T-helper 17 cell (primary cell): ENCODE measurements around the gene TCEAL5. TPM values are rescaled to one million over a fixed set of nuclear protein-coding genes. Genes with fewer than 3 reads are reported as not detected.
"Not testable (repeated sequence)": the region's sequence is repeated elsewhere in the genome, so short reads cannot be mapped to it uniquely, and the experiment has no call there.

Experiments
- ATAC-seq: fragments of 150-1000 bp; cut with Tn5 transposase; 2 replicates; pipeline ENCODE4 v1.10.0; 2021; ENCODE audit warnings: mild to moderate bottlenecking, moderate library complexity
- DNase-seq, 3 donors: peaks; one replicate each; pipeline versions ENCODE4 v3.0.0 to v3.0.0-alpha.2; 2020 to 2021
- H3K9me3 ChIP-seq: one replicate; pipeline ENCODE4 v1.7.0; 2013; ENCODE audit warnings: low read length, mild to moderate bottlenecking; ENCODE audit not compliant: control insufficient read depth, poor library complexity, severe bottlenecking
- H3K27ac Mint-ChIP-seq: one replicate; pipeline ENCODE4 v1.8.0; 2022; ENCODE audit warnings: mild to moderate bottlenecking, moderate library complexity, mixed read lengths
- H3K27me3 Mint-ChIP-seq: one replicate; pipeline ENCODE4 v1.8.0; 2022; ENCODE audit warnings: mixed read lengths
- H3K36me3 Mint-ChIP-seq: one replicate; pipeline ENCODE4 v1.8.0; 2022; ENCODE audit warnings: low read depth, mixed read lengths
- H3K4me1 Mint-ChIP-seq: one replicate; pipeline ENCODE4 v1.8.0; 2022; ENCODE audit warnings: mild to moderate bottlenecking, mixed read lengths
- H3K4me3 Mint-ChIP-seq: one replicate; pipeline ENCODE4 v1.8.0; 2022; ENCODE audit warnings: mild to moderate bottlenecking, moderate library complexity, mixed read lengths
- total RNA-seq, 4 donors: library from RNA in 2 of 4; stranded (reverse) in 2 of 4; gene quantifications; one replicate each; pipeline ENCODE4 v1.2.3 and lab custom pipeline; 2022 to 2026

The TCEAL5 gene
- not detected for total RNA-seq
- 0 reads per million in 2 donors for total RNA-seq (lab: John Stamatoyannopoulos, UW)

GRCh38 chrX:103276581-103277002, at the start of gene TCEAL5:
Gene TCEAL5, minus strand, starts transcription at chrX:103276750. Its CDS starts 2,187 bp downstream, at chrX:103274563.
- peaks cover 5% of the 10 kb centered on the region for H3K4me1 Mint-ChIP-seq
- no peak within 1 kb of the TSS for H3K27ac Mint-ChIP-seq
- no peaks in the 10 kb centered on the region for H3K9me3 ChIP-seq
- DNase-seq, result no peak
- no peak for ATAC-seq
- H3K4me3 Mint-ChIP-seq, result peak within 1 kb of the TSS; percentile 73
- peaks cover 59% of the 10 kb centered on the region for H3K27me3 Mint-ChIP-seq
- peaks cover 5% of the 10 kb centered on the region for H3K36me3 Mint-ChIP-seq

GRCh38 chrX:103311399-103311780, 34.8 kb upstream of the TCEAL5 start:
- H3K27me3 Mint-ChIP-seq, result no peaks in the 10 kb centered on the region
- H3K9me3 ChIP-seq, result no peaks in the 10 kb centered on the region
- H3K36me3 Mint-ChIP-seq, result no peaks in the 10 kb centered on the region
- ATAC-seq, result no peak
- H3K4me1 Mint-ChIP-seq, result no peaks in the 10 kb centered on the region
- peak overlapping the region; percentile 67 for H3K27ac Mint-ChIP-seq
- DNase-seq, result no peak
- peak overlapping the region; percentile 81 for H3K4me3 Mint-ChIP-seq

GRCh38 chrX:103310555-103311398, 34.2 kb upstream of the TCEAL5 start, which contains the start of gene BEX2:
Gene BEX2, minus strand, starts transcription at chrX:103310990. Its CDS starts 1,014 bp downstream, at chrX:103309976.
- ATAC-seq, result peak; percentile 100
- H3K4me1 Mint-ChIP-seq, result no peaks in the 10 kb centered on the region

GRCh38 chrX:103309860-103310554, 33.5 kb upstream of the TCEAL5 start:
- Mint-ChIP-seq H3K27ac (no peak overlapping the region), H3K4me3 (peak overlapping the region; percentile 81), H3K36me3 (no peaks in the 10 kb centered on the region), H3K4me1 (no peaks in the 10 kb centered on the region), H3K27me3 (no peaks in the 10 kb centered on the region)
- DNase-seq, result no peak
- ATAC-seq, result no peak
- no peaks in the 10 kb centered on the region for H3K9me3 ChIP-seq

More at GRCh38 chrX:103310555-103311398, 34.2 kb upstream of the TCEAL5 start, which contains the start of gene BEX2:
- no peaks in the 10 kb centered on the region for H3K9me3 ChIP-seq
- DNase-seq, result peak; percentile 69 to 76 (median 70)
- H3K36me3 Mint-ChIP-seq, result no peaks in the 10 kb centered on the region
- H3K27ac Mint-ChIP-seq, result peak within 1 kb of the TSS; percentile 67
- H3K27me3 Mint-ChIP-seq, result no peaks in the 10 kb centered on the region
- H3K4me3 Mint-ChIP-seq, result peak within 1 kb of the TSS; percentile 81

GRCh38 chrX:103305666-103306065, 29.1 kb upstream of the TCEAL5 start:
- H3K4me1 Mint-ChIP-seq, H3K27me3 Mint-ChIP-seq, ATAC-seq, H3K36me3 Mint-ChIP-seq, H3K27ac Mint-ChIP-seq, DNase-seq, H3K4me3 Mint-ChIP-seq, H3K9me3 ChIP-seq: not testable (repeated sequence)

GRCh38 chrX:103304705-103305104, 28.2 kb upstream of the TCEAL5 start:
- ATAC-seq (no peak), DNase-seq (no peak)
- no peak overlapping the region for H3K4me3 Mint-ChIP-seq
- H3K27me3 Mint-ChIP-seq, result no peaks in the 10 kb centered on the region
- no peak overlapping the region for H3K27ac Mint-ChIP-seq
- no peaks in the 10 kb centered on the region for H3K9me3 ChIP-seq
- no peaks in the 10 kb centered on the region for H3K36me3 Mint-ChIP-seq
- H3K4me1 Mint-ChIP-seq, result no peaks in the 10 kb centered on the region

- H3K27me3 Mint-ChIP-seq, result no peaks in the 10 kb centered on the region
- H3K4me3 Mint-ChIP-seq, result no peak overlapping the region
- H3K27ac Mint-ChIP-seq, result no peak overlapping the region
- DNase-seq, result no peak
- no peak for ATAC-seq
- no peaks in the 10 kb centered on the region for H3K36me3 Mint-ChIP-seq
- H3K4me1 Mint-ChIP-seq, result no peaks in the 10 kb centered on the region
- H3K9me3 ChIP-seq, result no peaks in the 10 kb centered on the region
Observed at GRCh38 chrX:103293118-103293517, 16.6 kb upstream of the TCEAL5 start.

- no peak for DNase-seq
- peaks cover 51% of the 10 kb centered on the region for H3K27me3 Mint-ChIP-seq
- H3K4me3 Mint-ChIP-seq, result no peak overlapping the region
- H3K9me3 ChIP-seq, result no peaks in the 10 kb centered on the region
- ATAC-seq, result no peak
- no peak overlapping the region for H3K27ac Mint-ChIP-seq
- H3K4me1 Mint-ChIP-seq, result peaks cover 3% of the 10 kb centered on the region
- H3K36me3 Mint-ChIP-seq, result peaks cover 4% of the 10 kb centered on the region
Observed at GRCh38 chrX:103279624-103280023, 3.1 kb upstream of the TCEAL5 start.

- no peaks in the 10 kb centered on the region for H3K9me3 ChIP-seq
- peaks cover 64% of the 10 kb centered on the region for H3K27me3 Mint-ChIP-seq
- H3K36me3 Mint-ChIP-seq, result peaks cover 5% of the 10 kb centered on the region
- peaks cover 5% of the 10 kb centered on the region for H3K4me1 Mint-ChIP-seq
- ATAC-seq, result no peak
- no peak overlapping the region for H3K27ac Mint-ChIP-seq
- H3K4me3 Mint-ChIP-seq, result no peak overlapping the region
- no peak for DNase-seq
Observed at GRCh38 chrX:103275947-103276567, 493 bp downstream of the TCEAL5 start.

GRCh38 chrX:103274284-103274683, 2.3 kb downstream of the TCEAL5 start:
- Mint-ChIP-seq H3K36me3 (peaks cover 5% of the 10 kb centered on the region), H3K27ac (no peak overlapping the region), H3K27me3 (peaks cover 57% of the 10 kb centered on the region), H3K4me1 (peaks cover 5% of the 10 kb centered on the region), H3K4me3 (no peak overlapping the region)
- H3K9me3 ChIP-seq, result no peaks in the 10 kb centered on the region
- no peak for ATAC-seq
- DNase-seq, result no peak

- no peak overlapping the region for H3K4me3 Mint-ChIP-seq
Observed at GRCh38 chrX:103258275-103258674, 18.3 kb downstream of the TCEAL5 start.

GRCh38 chrX:103256651-103257050, 19.9 kb downstream of the TCEAL5 start:
- peaks cover 17% of the 10 kb centered on the region for H3K4me1 Mint-ChIP-seq
- no peak overlapping the region for H3K4me3 Mint-ChIP-seq
- H3K27ac Mint-ChIP-seq, result no peak overlapping the region

More at GRCh38 chrX:103258275-103258674, 18.3 kb downstream of the TCEAL5 start:
- Mint-ChIP-seq H3K36me3 (no peaks in the 10 kb centered on the region), H3K27ac (no peak overlapping the region), H3K27me3 (peaks cover 1% of the 10 kb centered on the region), H3K4me1 (peaks cover 15% of the 10 kb centered on the region)
- no peak for DNase-seq
- ATAC-seq, result no peak
- no peaks in the 10 kb centered on the region for H3K9me3 ChIP-seq

GRCh38 chrX:103254921-103255493, 21.5 kb downstream of the TCEAL5 start, which contains the start of gene TCEAL8:
Gene TCEAL8, minus strand, starts transcription at chrX:103255155. Its CDS starts 1,176 bp downstream, at chrX:103253979.
- Mint-ChIP-seq H3K4me1 (peaks cover 17% of the 10 kb centered on the region), H3K27ac (peak within 1 kb of the TSS; percentile 93), H3K27me3 (no peaks in the 10 kb centered on the region), H3K36me3 (no peaks in the 10 kb centered on the region), H3K4me3 (peak within 1 kb of the TSS; percentile 97)
- peak; percentile 95 for ATAC-seq
- DNase-seq, result peak; percentile 25 to 34 (median 26)
- no peaks in the 10 kb centered on the region for H3K9me3 ChIP-seq

More at GRCh38 chrX:103256651-103257050, 19.9 kb downstream of the TCEAL5 start:
- no peaks in the 10 kb centered on the region for H3K9me3 ChIP-seq
- no peaks in the 10 kb centered on the region for H3K36me3 Mint-ChIP-seq
- no peak for ATAC-seq
- no peaks in the 10 kb centered on the region for H3K27me3 Mint-ChIP-seq
- DNase-seq, result no peak
